Mucosa of stomach (tissue), 1 donor: Measurements from ENCODE around the gene SMG6.

Experiments
- H3K27me3 ChIP-seq: one replicate; pipeline ENCODE4 v1.7.0; 2013; ENCODE audit warnings: mild to moderate bottlenecking, low read length; ENCODE audit not compliant: control insufficient read depth, insufficient read depth
- H3K36me3 ChIP-seq: one replicate; pipeline ENCODE4 v1.7.0; 2013; ENCODE audit warnings: low read length; ENCODE audit not compliant: control insufficient read depth, insufficient read depth
- H3K4me1 ChIP-seq: one replicate; pipeline ENCODE4 v1.7.0; 2013; ENCODE audit warnings: mild to moderate bottlenecking, low read length; ENCODE audit not compliant: control insufficient read depth, insufficient read depth
- H3K4me3 ChIP-seq: one replicate; pipeline ENCODE4 v1.7.0; 2013; ENCODE audit warnings: low read length
- H3K9ac ChIP-seq: one replicate; pipeline ENCODE4 v1.7.0; 2013; ENCODE audit warnings: mild to moderate bottlenecking, low read length, moderate library complexity
- H3K9me3 ChIP-seq: one replicate; pipeline ENCODE4 v1.7.0; 2013; ENCODE audit warnings: mild to moderate bottlenecking, low read length, moderate library complexity; ENCODE audit not compliant: control insufficient read depth
- donor health status: Pancreatic carcinoma.

The SMG6 gene

GRCh38 chr17:2057175-2057759 is 246.3 kb downstream of the SMG6 start:
- H3K27me3 ChIP-seq = peaks cover 60% of the 10 kb centered on the region
- H3K9ac ChIP-seq = no peak overlapping the region
- H3K36me3 ChIP-seq = peaks cover 5% of the 10 kb centered on the region
- peaks cover 68% of the 10 kb centered on the region for H3K4me1 ChIP-seq
- no peak overlapping the region for H3K4me3 ChIP-seq
- no peaks in the 10 kb centered on the region for H3K9me3 ChIP-seq

DNA sequence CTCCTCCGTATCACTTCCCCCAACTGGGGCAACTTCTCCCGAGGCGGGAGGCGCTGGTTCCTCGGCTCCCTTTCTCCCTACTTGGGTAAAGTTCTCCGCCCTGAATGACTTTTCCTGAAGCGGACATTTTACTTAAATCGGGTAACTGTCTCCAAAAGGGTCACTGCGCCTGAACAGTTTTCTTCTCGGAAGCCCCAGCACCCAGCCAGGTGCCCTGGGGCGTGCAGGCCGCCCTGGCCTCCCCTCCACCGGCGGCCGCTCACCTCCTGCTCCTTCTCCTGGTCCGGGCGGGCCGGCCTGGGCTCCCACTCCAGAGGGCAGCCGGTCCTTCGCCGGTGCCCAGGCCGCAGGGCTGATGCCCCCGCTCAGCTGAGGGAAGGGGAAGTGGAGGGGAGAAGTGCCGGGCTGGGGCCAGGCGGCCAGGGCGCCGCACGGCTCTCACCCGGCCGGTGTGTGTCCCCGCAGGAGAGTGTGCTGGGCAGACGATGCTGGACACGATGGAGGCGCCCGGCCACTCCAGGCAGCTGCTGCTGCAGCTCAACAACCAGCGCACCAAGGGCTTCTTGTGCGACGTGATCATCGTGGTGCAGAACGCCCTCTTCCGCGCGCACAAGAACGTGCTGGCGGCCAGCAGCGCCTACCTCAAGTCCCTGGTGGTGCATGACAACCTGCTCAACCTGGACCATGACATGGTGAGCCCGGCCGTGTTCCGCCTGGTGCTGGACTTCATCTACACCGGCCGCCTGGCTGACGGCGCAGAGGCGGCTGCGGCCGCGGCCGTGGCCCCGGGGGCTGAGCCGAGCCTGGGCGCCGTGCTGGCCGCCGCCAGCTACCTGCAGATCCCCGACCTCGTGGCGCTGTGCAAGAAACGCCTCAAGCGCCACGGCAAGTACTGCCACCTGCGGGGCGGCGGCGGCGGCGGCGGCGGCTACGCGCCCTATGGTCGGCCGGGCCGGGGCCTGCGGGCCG is 247.1 kb downstream of the SMG6 start:
- Histone ChIP-seq H3K4me3 (no peak overlapping the region), H3K9ac (peak overlapping the region; percentile 47), H3K9me3 (no peaks in the 10 kb centered on the region), H3K27me3 (peaks cover 68% of the 10 kb centered on the region), H3K36me3 (peaks cover 5% of the 10 kb centered on the region), H3K4me1 (peaks cover 61% of the 10 kb centered on the region)

GRCh38 chr17:2055292-2056205 is 248.0 kb downstream of the SMG6 start:
- Histone ChIP-seq H3K4me3 (no peak overlapping the region), H3K4me1 (peaks cover 52% of the 10 kb centered on the region), H3K9me3 (no peaks in the 10 kb centered on the region), H3K27me3 (peaks cover 72% of the 10 kb centered on the region), H3K36me3 (no peaks in the 10 kb centered on the region), H3K9ac (peak overlapping the region; percentile 57)

GRCh38 chr17:2054512-2055291 is 248.9 kb downstream of the SMG6 start, which contains the start of gene HIC1:
TSS of gene HIC1 (plus strand) at chr17:2055103. CDS start at chr17:2056691, 1,588 bp downstream.
- no peaks in the 10 kb centered on the region for H3K9me3 ChIP-seq
- H3K36me3 ChIP-seq = no peaks in the 10 kb centered on the region
- no peak within 1 kb of the TSS for H3K4me3 ChIP-seq
- H3K4me1 ChIP-seq = peaks cover 43% of the 10 kb centered on the region
- peaks cover 72% of the 10 kb centered on the region for H3K27me3 ChIP-seq
- peak within 1 kb of the TSS; percentile 57 for H3K9ac ChIP-seq

- H3K4me1 ChIP-seq = peaks cover 45% of the 10 kb centered on the region
Observed at GRCh38 chr17:2054262-2054511, 249.4 kb downstream of the SMG6 start.

GRCh38 chr17:2053380-2054261 is 250.0 kb downstream of the SMG6 start:
- Histone ChIP-seq H3K36me3 (no peaks in the 10 kb centered on the region), H3K4me3 (no peak overlapping the region), H3K27me3 (peaks cover 66% of the 10 kb centered on the region), H3K9ac (no peak overlapping the region), H3K9me3 (no peaks in the 10 kb centered on the region), H3K4me1 (peaks cover 46% of the 10 kb centered on the region)

More at GRCh38 chr17:2054262-2054511, 249.4 kb downstream of the SMG6 start:
- peaks cover 69% of the 10 kb centered on the region for H3K27me3 ChIP-seq
- H3K4me3 ChIP-seq = no peak overlapping the region
- H3K36me3 ChIP-seq = no peaks in the 10 kb centered on the region
- no peak overlapping the region for H3K9ac ChIP-seq
- H3K9me3 ChIP-seq = no peaks in the 10 kb centered on the region

- no peaks in the 10 kb centered on the region for H3K9me3 ChIP-seq
- H3K4me3 ChIP-seq = no peak overlapping the region
- no peak overlapping the region for H3K9ac ChIP-seq
- peaks cover 50% of the 10 kb centered on the region for H3K27me3 ChIP-seq
- H3K36me3 ChIP-seq = no peaks in the 10 kb centered on the region
- H3K4me1 ChIP-seq = peaks cover 37% of the 10 kb centered on the region
Observed at GRCh38 chr17:2051933-2052559, 251.5 kb downstream of the SMG6 start.

DNA sequence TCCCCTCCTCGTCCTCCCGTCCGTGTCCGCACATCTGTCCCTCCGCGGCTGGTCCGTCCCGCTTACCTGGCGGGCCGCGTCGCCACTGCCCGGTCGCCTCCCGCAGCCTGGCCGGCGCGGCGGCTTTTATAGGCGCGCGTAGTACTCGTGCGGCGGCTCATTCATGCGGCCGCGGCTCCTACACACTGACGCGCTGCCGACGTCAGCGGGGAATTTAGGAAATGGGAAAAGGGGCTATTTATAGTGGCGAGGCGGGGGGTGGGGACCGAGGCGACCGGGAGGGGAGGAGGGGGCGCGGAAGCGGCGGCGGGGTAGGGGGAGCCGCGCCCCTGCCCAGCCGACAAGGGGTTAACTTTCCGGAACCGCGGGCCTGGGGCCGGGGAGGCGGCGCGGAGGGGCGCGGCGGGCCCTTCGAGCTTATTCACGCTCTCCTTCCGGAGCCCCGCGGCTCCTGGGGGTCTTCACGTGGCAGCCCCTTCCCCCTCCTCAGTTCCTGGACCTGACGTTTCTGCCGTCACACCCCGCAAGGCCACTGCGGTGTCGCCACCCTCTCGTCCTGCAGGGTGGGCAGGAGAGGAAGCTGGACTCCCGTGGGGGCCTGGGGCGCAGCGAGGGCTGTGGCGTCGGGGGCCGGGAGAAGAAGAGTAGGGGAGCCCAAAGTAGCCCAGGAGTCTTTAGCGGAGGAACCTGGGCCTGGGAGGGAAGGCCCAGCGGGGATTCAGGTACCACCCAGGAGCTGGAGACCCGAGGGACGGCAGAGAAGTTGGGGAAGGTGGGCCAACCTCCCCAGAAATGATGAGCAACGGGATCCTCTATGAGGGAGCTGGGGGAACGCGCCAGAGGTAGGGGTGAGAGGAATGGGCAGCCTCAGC is 252.3 kb downstream of the SMG6 start:
- no peaks in the 10 kb centered on the region for H3K36me3 ChIP-seq
- H3K27me3 ChIP-seq = peaks cover 45% of the 10 kb centered on the region
- no peaks in the 10 kb centered on the region for H3K9me3 ChIP-seq
- H3K4me1 ChIP-seq = peaks cover 31% of the 10 kb centered on the region
- H3K9ac ChIP-seq = no peak overlapping the region
- no peak overlapping the region for H3K4me3 ChIP-seq

- Histone ChIP-seq H3K4me3 (no peak overlapping the region), H3K9me3 (no peaks in the 10 kb centered on the region), H3K27me3 (peaks cover 39% of the 10 kb centered on the region), H3K4me1 (peaks cover 30% of the 10 kb centered on the region), H3K9ac (no peak overlapping the region), H3K36me3 (no peaks in the 10 kb centered on the region)
Observed at GRCh38 chr17:2050300-2051060, 253.1 kb downstream of the SMG6 start.
